ENCODE data around the gene FNIP1. TPM values are rescaled to one million over a fixed set of nuclear protein-coding genes. Genes with fewer than 3 reads are reported as not detected.
A peak's percentile ranks its signal among the peaks of the same experiment; 100 is the strongest.

Gene FNIP1
- polyA plus RNA-seq, 6 donors from 2014 or later, result 26.8 to 40.0 (median 32.7) TPM

- Mint-ChIP-seq H3K4me1 (peaks cover 0 to 7% (median 7%) of the 10 kb centered on the region in 3 donors), H3K9me3 (peaks cover 0 to 17% (median 10%) of the 10 kb centered on the region in 7 donors), H3K27ac (no peak overlapping the region), H3K27me3 (no peaks in the 10 kb centered on the region), H3K4me3 (no peak overlapping the region), H3K36me3 (peaks cover 41 to 46% of the 10 kb centered on the region in 2 donors)
- ATAC-seq (ENCODE audit: low read depth in 2 of 2) (no peak), DNase-seq (no peak)
Observed at GRCh38 chr5:131654776-131655175, 142.0 kb downstream of the FNIP1 start.

- H3K9me3 Mint-ChIP-seq, result peaks cover 0 to 14% (median 10%) of the 10 kb centered on the region in 7 donors
- ATAC-seq (ENCODE audit: low read depth in 2 of 2) (no peak), DNase-seq (no peak)
- no peaks in the 10 kb centered on the region for H3K27me3 Mint-ChIP-seq
- peaks cover 0 to 7% (median 7%) of the 10 kb centered on the region in 3 donors for H3K4me1 Mint-ChIP-seq
- no peak overlapping the region for H3K4me3 Mint-ChIP-seq
- H3K27ac Mint-ChIP-seq, result no peak overlapping the region
- H3K36me3 Mint-ChIP-seq, result peaks cover 41% of the 10 kb centered on the region in 2 donors
Observed at GRCh38 chr5:131654309-131654708, 142.5 kb downstream of the FNIP1 start.

- Mint-ChIP-seq H3K9me3 (peaks cover 0 to 12% (median 9%) of the 10 kb centered on the region in 7 donors), H3K36me3 (peaks cover 23 to 27% of the 10 kb centered on the region in 2 donors), H3K4me1 (peaks cover 13 to 28% (median 18%) of the 10 kb centered on the region in 3 donors), H3K4me3 (no peak overlapping the region), H3K27me3 (no peaks in the 10 kb centered on the region), H3K27ac (peak overlapping the region in 1 of 6 donors; percentile 23)
- DNase-seq, result no peak
- ATAC-seq (ENCODE audit: low read depth in 2 of 2), result no peak
Observed at GRCh38 chr5:131649161-131649560, 147.7 kb downstream of the FNIP1 start.

GRCh38 chr5:131647048-131647769 is 149.6 kb downstream of the FNIP1 start:
- peak overlapping the region; percentile 76 to 92 (median 86) for H3K4me3 Mint-ChIP-seq
- ATAC-seq (ENCODE audit: low read depth in 2 of 2), result peak; percentile 92 to 93
- H3K4me1 Mint-ChIP-seq, result peaks cover 13 to 28% (median 16%) of the 10 kb centered on the region in 3 donors
- peak overlapping the region; percentile 42 to 96 (median 89) for H3K27ac Mint-ChIP-seq
- peak; percentile 62 for DNase-seq
- peaks cover 0 to 12% (median 9%) of the 10 kb centered on the region in 7 donors for H3K9me3 Mint-ChIP-seq
- no peaks in the 10 kb centered on the region for H3K27me3 Mint-ChIP-seq
- peaks cover 19 to 25% of the 10 kb centered on the region in 2 donors for H3K36me3 Mint-ChIP-seq

GRCh38 chr5:131644822-131645221 is 152.0 kb downstream of the FNIP1 start:
- ATAC-seq (ENCODE audit: low read depth in 2 of 2) (no peak), DNase-seq (no peak)
- Mint-ChIP-seq H3K27me3 (no peaks in the 10 kb centered on the region), H3K9me3 (peaks cover 0 to under 1% (median 0%) of the 10 kb centered on the region in 7 donors), H3K36me3 (peaks cover 0 to 5% of the 10 kb centered on the region in 2 donors), H3K27ac (peak overlapping the region in 4 of 6 donors; percentile 26 to 76 (median 42)), H3K4me3 (peak overlapping the region in 1 of 8 donors; percentile 15), H3K4me1 (peaks cover 21 to 36% (median 36%) of the 10 kb centered on the region in 3 donors)

- H3K27ac Mint-ChIP-seq, result no peak overlapping the region
- no peaks in the 10 kb centered on the region for H3K27me3 Mint-ChIP-seq
- H3K36me3 Mint-ChIP-seq, result peaks cover 0 to under 1% of the 10 kb centered on the region in 2 donors
- DNase-seq, result no peak
- no peak for ATAC-seq (ENCODE audit: low read depth in 2 of 2)
- no peak overlapping the region for H3K4me3 Mint-ChIP-seq
- no peaks in the 10 kb centered on the region for H3K9me3 Mint-ChIP-seq
- peaks cover 25 to 41% (median 40%) of the 10 kb centered on the region in 3 donors for H3K4me1 Mint-ChIP-seq
Observed at GRCh38 chr5:131644370-131644769, 152.4 kb downstream of the FNIP1 start.

- Mint-ChIP-seq H3K4me3 (no peak overlapping the region), H3K9me3 (no peaks in the 10 kb centered on the region), H3K27me3 (no peaks in the 10 kb centered on the region), H3K36me3 (no peaks in the 10 kb centered on the region), H3K4me1 (peaks cover 19 to 39% (median 29%) of the 10 kb centered on the region in 3 donors), H3K27ac (peak overlapping the region in 3 of 6 donors; percentile 47 to 94 (median 93))
- ATAC-seq (ENCODE audit: low read depth in 2 of 2) (no peak), DNase-seq (no peak)
Observed at GRCh38 chr5:131641494-131641893, 155.3 kb downstream of the FNIP1 start.

GRCh38 chr5:131640043-131640856 is 156.6 kb downstream of the FNIP1 start:
- peak; percentile 50 for DNase-seq
- peak; percentile 83 to 85 for ATAC-seq (ENCODE audit: low read depth in 2 of 2)
- Mint-ChIP-seq H3K4me3 (peak overlapping the region; percentile 35 to 84 (median 68)), H3K27ac (peak overlapping the region; percentile 67 to 94 (median 92)), H3K27me3 (no peaks in the 10 kb centered on the region), H3K9me3 (no peaks in the 10 kb centered on the region), H3K4me1 (peaks cover 22 to 44% (median 35%) of the 10 kb centered on the region in 3 donors), H3K36me3 (no peaks in the 10 kb centered on the region)

GRCh38 chr5:131639148-131639547 is 157.7 kb downstream of the FNIP1 start:
- Mint-ChIP-seq H3K4me3 (peak overlapping the region in 2 of 8 donors; percentile 8 to 28), H3K27ac (peak overlapping the region in 4 of 6 donors; percentile 54 to 94 (median 65)), H3K27me3 (no peaks in the 10 kb centered on the region), H3K4me1 (peaks cover 27 to 49% (median 42%) of the 10 kb centered on the region in 3 donors), H3K36me3 (no peaks in the 10 kb centered on the region), H3K9me3 (no peaks in the 10 kb centered on the region)
- DNase-seq (no peak), ATAC-seq (ENCODE audit: low read depth in 2 of 2) (no peak)

GRCh38 chr5:131637694-131638093 is 159.1 kb downstream of the FNIP1 start:
- DNase-seq (no peak), ATAC-seq (ENCODE audit: low read depth in 2 of 2) (no peak)
- H3K36me3 Mint-ChIP-seq, result no peaks in the 10 kb centered on the region
- H3K4me3 Mint-ChIP-seq, result peak overlapping the region in 3 of 8 donors; percentile 5 to 47 (median 12)
- H3K4me1 Mint-ChIP-seq, result peaks cover 32 to 55% (median 47%) of the 10 kb centered on the region in 3 donors
- H3K9me3 Mint-ChIP-seq, result no peaks in the 10 kb centered on the region
- no peak overlapping the region for H3K27ac Mint-ChIP-seq
- H3K27me3 Mint-ChIP-seq, result no peaks in the 10 kb centered on the region

- peak; percentile 11 for DNase-seq
- H3K36me3 Mint-ChIP-seq, result no peaks in the 10 kb centered on the region
- no peaks in the 10 kb centered on the region for H3K27me3 Mint-ChIP-seq
- peak in 1 of 2 donors; percentile 0 for ATAC-seq (ENCODE audit: low read depth in 2 of 2)
- H3K4me3 Mint-ChIP-seq, result peak overlapping the region in 7 of 8 donors; percentile 87 to 100 (median 98)
- H3K4me1 Mint-ChIP-seq, result peaks cover 32 to 51% (median 38%) of the 10 kb centered on the region in 3 donors
- no peaks in the 10 kb centered on the region for H3K9me3 Mint-ChIP-seq
- H3K27ac Mint-ChIP-seq, result peak overlapping the region in 5 of 6 donors; percentile 98 to 100 (median 99)
Observed at GRCh38 chr5:131635684-131636572, 160.9 kb downstream of the FNIP1 start.

GRCh38 chr5:131634996-131635683 is 161.7 kb downstream of the FNIP1 start, which contains the start of gene RAPGEF6:
RAPGEF6 (minus strand) TSS chr5:131635229; CDS start chr5:131635030, 199 bp downstream.
- ATAC-seq (ENCODE audit: low read depth in 2 of 2), result peak; percentile 81 to 83
- peaks cover 27 to 43% (median 30%) of the 10 kb centered on the region in 3 donors for H3K4me1 Mint-ChIP-seq
- peak; percentile 98 for DNase-seq
- peak within 1 kb of the TSS in 5 of 6 donors; percentile 98 to 100 (median 99) for H3K27ac Mint-ChIP-seq
- peak within 1 kb of the TSS in 7 of 8 donors; percentile 87 to 100 (median 98) for H3K4me3 Mint-ChIP-seq
- H3K27me3 Mint-ChIP-seq, result no peaks in the 10 kb centered on the region
- H3K9me3 Mint-ChIP-seq, result no peaks in the 10 kb centered on the region
- H3K36me3 Mint-ChIP-seq, result no peaks in the 10 kb centered on the region

Data from naive B cell (primary cell).